ENCODE results near the gene IGHMBP2.
A peak's percentile ranks its signal among the peaks of the same experiment; 100 is the strongest.

DNA sequence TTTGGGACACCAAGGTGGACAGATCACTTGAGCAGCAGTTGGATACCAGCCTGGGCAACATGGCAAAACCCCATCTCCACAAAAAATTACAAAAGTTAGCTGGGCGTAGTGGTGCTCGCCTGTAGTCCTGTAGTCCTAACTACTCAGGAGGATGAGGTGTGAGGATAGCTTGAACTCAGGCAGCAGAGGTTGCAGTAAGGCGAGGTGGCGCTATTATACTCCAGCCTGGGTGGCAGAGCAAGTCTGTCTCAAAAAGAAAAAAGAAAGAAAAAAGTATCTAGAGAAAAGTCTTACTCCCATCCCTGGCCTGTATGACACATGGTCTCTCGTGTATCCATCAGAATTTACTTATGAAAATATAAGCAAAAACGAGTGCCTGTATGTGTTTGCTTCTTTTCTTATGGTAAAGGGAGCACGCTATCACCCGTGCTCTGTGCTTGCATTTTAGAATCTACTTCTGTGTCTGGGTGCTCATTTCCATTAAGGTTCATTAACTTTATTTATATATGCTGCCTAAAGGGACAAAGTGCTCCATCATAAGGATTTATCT lies 46.6 kb upstream of the IGHMBP2 start:
- TF ChIP-seq, protein P1, sequence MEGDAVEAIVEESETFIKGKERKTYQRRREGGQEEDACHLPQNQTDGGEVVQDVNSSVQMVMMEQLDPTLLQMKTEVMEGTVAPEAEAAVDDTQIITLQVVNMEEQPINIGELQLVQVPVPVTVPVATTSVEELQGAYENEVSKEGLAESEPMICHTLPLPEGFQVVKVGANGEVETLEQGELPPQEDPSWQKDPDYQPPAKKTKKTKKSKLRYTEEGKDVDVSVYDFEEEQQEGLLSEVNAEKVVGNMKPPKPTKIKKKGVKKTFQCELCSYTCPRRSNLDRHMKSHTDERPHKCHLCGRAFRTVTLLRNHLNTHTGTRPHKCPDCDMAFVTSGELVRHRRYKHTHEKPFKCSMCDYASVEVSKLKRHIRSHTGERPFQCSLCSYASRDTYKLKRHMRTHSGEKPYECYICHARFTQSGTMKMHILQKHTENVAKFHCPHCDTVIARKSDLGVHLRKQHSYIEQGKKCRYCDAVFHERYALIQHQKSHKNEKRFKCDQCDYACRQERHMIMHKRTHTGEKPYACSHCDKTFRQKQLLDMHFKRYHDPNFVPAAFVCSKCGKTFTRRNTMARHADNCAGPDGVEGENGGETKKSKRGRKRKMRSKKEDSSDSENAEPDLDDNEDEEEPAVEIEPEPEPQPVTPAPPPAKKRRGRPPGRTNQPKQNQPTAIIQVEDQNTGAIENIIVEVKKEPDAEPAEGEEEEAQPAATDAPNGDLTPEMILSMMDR (conservative IDR thresholded peaks at IDR 0.05; ENCODE audit: low read depth in 2 of 2): peak; percentile 14 to 54; a peak in 3 of 4 replicates
- TF ChIP-seq, protein P2, sequence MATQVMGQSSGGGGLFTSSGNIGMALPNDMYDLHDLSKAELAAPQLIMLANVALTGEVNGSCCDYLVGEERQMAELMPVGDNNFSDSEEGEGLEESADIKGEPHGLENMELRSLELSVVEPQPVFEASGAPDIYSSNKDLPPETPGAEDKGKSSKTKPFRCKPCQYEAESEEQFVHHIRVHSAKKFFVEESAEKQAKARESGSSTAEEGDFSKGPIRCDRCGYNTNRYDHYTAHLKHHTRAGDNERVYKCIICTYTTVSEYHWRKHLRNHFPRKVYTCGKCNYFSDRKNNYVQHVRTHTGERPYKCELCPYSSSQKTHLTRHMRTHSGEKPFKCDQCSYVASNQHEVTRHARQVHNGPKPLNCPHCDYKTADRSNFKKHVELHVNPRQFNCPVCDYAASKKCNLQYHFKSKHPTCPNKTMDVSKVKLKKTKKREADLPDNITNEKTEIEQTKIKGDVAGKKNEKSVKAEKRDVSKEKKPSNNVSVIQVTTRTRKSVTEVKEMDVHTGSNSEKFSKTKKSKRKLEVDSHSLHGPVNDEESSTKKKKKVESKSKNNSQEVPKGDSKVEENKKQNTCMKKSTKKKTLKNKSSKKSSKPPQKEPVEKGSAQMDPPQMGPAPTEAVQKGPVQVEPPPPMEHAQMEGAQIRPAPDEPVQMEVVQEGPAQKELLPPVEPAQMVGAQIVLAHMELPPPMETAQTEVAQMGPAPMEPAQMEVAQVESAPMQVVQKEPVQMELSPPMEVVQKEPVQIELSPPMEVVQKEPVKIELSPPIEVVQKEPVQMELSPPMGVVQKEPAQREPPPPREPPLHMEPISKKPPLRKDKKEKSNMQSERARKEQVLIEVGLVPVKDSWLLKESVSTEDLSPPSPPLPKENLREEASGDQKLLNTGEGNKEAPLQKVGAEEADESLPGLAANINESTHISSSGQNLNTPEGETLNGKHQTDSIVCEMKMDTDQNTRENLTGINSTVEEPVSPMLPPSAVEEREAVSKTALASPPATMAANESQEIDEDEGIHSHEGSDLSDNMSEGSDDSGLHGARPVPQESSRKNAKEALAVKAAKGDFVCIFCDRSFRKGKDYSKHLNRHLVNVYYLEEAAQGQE (IDR thresholded peaks at IDR 0.05; ENCODE audit: unreplicated experiment): no peak
- no peak for TF ChIP-seq POLR2AphosphoS5 (IDR thresholded peaks at IDR 0.05; ENCODE audit: low read depth)
- TF ChIP-seq EZH2 (IDR thresholded peaks at IDR 0.05; ENCODE audit: low read depth, unreplicated experiment): no peak
- no peak for TF ChIP-seq EZH2phosphoT487 (IDR thresholded peaks at IDR 0.05; ENCODE audit: unreplicated experiment)
- no peak for TF ChIP-seq CREB1 (CRISPR knock-in tag; IDR thresholded peaks at IDR 0.05; ENCODE audit: low read depth)
